ENCODE data around the gene ZNF784. TPM values are rescaled to one million over a fixed set of nuclear protein-coding genes. Genes with fewer than 3 reads are reported as not detected.

ZNF784 gene
- total and polyA plus RNA-seq, 2 of the 13 experiments (the other 11 are each of a cell fraction or from before 2014, with no cell fraction given): 4.1 to 4.2 TPM

DNA sequence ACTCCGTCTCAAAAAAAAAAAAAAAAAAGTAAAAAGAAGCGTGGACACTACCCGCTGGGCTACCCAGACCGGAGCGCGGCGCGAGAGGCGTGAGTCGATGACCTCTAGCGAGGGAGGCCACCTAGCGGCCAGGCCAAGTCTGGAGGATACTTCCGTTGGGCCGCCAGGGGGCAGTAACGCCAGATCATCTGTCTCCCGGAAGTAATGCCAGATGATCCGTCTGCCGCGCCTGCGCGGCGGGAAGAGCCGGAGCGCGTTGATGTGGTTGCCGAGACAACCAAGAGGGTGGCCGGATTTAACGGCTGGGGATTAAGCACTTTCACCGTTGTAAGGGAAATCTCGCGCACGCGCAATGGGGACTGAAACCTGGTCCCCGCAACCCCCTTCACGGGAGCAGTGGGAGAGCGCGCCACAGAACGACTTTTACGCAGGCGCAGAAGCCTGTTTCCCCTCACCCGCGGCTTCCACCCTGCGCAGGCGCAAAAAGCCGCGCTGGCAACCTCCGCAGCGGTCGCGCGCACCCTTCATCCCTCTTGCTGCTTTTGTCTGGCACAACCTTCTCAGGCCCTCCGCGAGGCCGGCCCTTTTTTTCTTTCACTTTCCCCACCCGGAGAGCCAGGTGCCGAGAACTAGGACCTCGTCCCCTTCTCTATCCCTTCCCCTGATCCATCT, 29.4 kb upstream of the ZNF784 start (continued):
- TF ChIP-seq ZC3H13 (CRISPR knock-in tag; IDR thresholded peaks at IDR 0.05) (peak; percentile 90; the same call in 1 of the 2 replicates), ZNF790 (CRISPR knock-in tag; IDR thresholded peaks at IDR 0.05; ENCODE audit: borderline replicate concordance) (no peak; the same call in 1 of the 2 replicates), ISL2 (CRISPR knock-in tag; IDR thresholded peaks at IDR 0.05) (no peak; the same call in 1 of the 2 replicates), GFI1 (CRISPR knock-in tag; IDR thresholded peaks at IDR 0.05; ENCODE audit: borderline replicate concordance) (no peak), FOSL2 (CRISPR knock-in tag; IDR thresholded peaks at IDR 0.05) (0 out of 2 replicates have a peak, but pooled peaks have one; percentile 53), PRMT3 (CRISPR knock-in tag; IDR thresholded peaks at IDR 0.05; ENCODE audit: borderline replicate concordance, low read depth) (no peak), RCOR2 (CRISPR knock-in tag; IDR thresholded peaks at IDR 0.05) (no peak), DMAP1 (CRISPR knock-in tag; IDR thresholded peaks at IDR 0.05) (peak; percentile 87), ZNF577 (CRISPR knock-in tag; IDR thresholded peaks at IDR 0.05; ENCODE audit: borderline replicate concordance, low read depth) (no peak), ZNF543 (CRISPR knock-in tag; IDR thresholded peaks at IDR 0.05) (no peak), SPEN (CRISPR knock-in tag; IDR thresholded peaks at IDR 0.05; ENCODE audit: low read depth) (peak; percentile 87), FOXC1 (CRISPR knock-in tag; IDR thresholded peaks at IDR 0.05; ENCODE audit: borderline replicate concordance) (peak; percentile 57; the same call in 1 of the 2 replicates), SP1 (IDR thresholded peaks at IDR 0.05) (no peak), SP1 (CRISPR knock-in tag; IDR thresholded peaks at IDR 0.05) (peak; percentile 72), ZNF629 (CRISPR knock-in tag; conservative IDR thresholded peaks at IDR 0.05) (no peak), HMGA1 (CRISPR knock-in tag; conservative IDR thresholded peaks at IDR 0.05) (no peak), HNRNPL (IDR thresholded peaks at IDR 0.05; ENCODE audit: low read depth, low read length) (no peak), MAFG (CRISPR knock-in tag; IDR thresholded peaks at IDR 0.05) (no peak), ZSCAN21 (CRISPR knock-in tag; IDR thresholded peaks at IDR 0.05; ENCODE audit: borderline replicate concordance) (no peak; the same call in 1 of the 2 replicates), SRSF1 (optimal IDR thresholded peaks at IDR 0.05; ENCODE audit: low read depth, low read length) (no peak), FLYWCH1 (CRISPR knock-in tag; IDR thresholded peaks at IDR 0.05) (no peak), PAF1 (CRISPR knock-in tag; IDR thresholded peaks at IDR 0.05) (no peak), ZBTB42 (CRISPR knock-in tag; IDR thresholded peaks at IDR 0.05) (peak; percentile 35; the same call in 1 of the 2 replicates), GZF1 (CRISPR knock-in tag; IDR thresholded peaks at IDR 0.05) (no peak), ZNF749 (CRISPR knock-in tag; IDR thresholded peaks at IDR 0.05; ENCODE audit: borderline replicate concordance) (no peak), DNMT3B (CRISPR knock-in tag; conservative IDR thresholded peaks at IDR 0.05) (no peak), SUZ12 (IDR thresholded peaks at IDR 0.05; ENCODE audit: low read depth, low read length) (no peak), HDAC6 (IDR thresholded peaks at IDR 0.05; ENCODE audit: low read depth, low read length) (no peak), ZNF263 (CRISPR knock-in tag; IDR thresholded peaks at IDR 0.05) (no peak), ZNF205 (CRISPR knock-in tag; IDR thresholded peaks at IDR 0.05) (no peak)
- TF ChIP-seq, protein P1, sequence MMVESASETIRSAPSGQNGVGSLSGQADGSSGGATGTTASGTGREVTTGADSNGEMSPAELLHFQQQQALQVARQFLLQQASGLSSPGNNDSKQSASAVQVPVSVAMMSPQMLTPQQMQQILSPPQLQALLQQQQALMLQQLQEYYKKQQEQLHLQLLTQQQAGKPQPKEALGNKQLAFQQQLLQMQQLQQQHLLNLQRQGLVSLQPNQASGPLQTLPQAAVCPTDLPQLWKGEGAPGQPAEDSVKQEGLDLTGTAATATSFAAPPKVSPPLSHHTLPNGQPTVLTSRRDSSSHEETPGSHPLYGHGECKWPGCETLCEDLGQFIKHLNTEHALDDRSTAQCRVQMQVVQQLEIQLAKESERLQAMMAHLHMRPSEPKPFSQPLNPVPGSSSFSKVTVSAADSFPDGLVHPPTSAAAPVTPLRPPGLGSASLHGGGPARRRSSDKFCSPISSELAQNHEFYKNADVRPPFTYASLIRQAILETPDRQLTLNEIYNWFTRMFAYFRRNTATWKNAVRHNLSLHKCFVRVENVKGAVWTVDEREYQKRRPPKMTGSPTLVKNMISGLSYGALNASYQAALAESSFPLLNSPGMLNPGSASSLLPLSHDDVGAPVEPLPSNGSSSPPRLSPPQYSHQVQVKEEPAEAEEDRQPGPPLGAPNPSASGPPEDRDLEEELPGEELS (CRISPR knock-in tag; IDR thresholded peaks at IDR 0.05): peak; percentile 24; the same call in 1 of the 2 replicates
- TF ChIP-seq, protein P2, sequence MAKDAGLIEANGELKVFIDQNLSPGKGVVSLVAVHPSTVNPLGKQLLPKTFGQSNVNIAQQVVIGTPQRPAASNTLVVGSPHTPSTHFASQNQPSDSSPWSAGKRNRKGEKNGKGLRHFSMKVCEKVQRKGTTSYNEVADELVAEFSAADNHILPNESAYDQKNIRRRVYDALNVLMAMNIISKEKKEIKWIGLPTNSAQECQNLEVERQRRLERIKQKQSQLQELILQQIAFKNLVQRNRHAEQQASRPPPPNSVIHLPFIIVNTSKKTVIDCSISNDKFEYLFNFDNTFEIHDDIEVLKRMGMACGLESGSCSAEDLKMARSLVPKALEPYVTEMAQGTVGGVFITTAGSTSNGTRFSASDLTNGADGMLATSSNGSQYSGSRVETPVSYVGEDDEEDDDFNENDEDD (CRISPR knock-in tag; IDR thresholded peaks at IDR 0.05; ENCODE audit: borderline replicate concordance): peak; percentile 81

Data from HepG2 (cell line).